Measurements from ENCODE around the gene HOXA3.

GRCh38 chr7:27141137-27141922 is 11.1 kb downstream of the HOXA3 start:
- TF ChIP-seq, protein P1, sequence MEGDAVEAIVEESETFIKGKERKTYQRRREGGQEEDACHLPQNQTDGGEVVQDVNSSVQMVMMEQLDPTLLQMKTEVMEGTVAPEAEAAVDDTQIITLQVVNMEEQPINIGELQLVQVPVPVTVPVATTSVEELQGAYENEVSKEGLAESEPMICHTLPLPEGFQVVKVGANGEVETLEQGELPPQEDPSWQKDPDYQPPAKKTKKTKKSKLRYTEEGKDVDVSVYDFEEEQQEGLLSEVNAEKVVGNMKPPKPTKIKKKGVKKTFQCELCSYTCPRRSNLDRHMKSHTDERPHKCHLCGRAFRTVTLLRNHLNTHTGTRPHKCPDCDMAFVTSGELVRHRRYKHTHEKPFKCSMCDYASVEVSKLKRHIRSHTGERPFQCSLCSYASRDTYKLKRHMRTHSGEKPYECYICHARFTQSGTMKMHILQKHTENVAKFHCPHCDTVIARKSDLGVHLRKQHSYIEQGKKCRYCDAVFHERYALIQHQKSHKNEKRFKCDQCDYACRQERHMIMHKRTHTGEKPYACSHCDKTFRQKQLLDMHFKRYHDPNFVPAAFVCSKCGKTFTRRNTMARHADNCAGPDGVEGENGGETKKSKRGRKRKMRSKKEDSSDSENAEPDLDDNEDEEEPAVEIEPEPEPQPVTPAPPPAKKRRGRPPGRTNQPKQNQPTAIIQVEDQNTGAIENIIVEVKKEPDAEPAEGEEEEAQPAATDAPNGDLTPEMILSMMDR (conservative IDR thresholded peaks at IDR 0.05 in 1 of 2, IDR thresholded peaks at IDR 0.05 in 1 of 2; ENCODE audit: low read depth in 1 of 2, low read length in 2 of 2) = no peak
- no peak for TF ChIP-seq EZH2 (IDR thresholded peaks at IDR 0.05; ENCODE audit: low read length, missing control alignments)

Measured in fibroblast of lung (primary cell).